GM18526 (cell line): Measurements from ENCODE around the gene PDGFD.

ENCODE experiments used
- POLR2A ChIP-seq: IDR thresholded peaks from 3 replicates; pipeline ENCODE4 v1.6.1; 2011; ENCODE audit not compliant: insufficient read length; ENCODE audit errors: extremely low read depth

PDGFD gene

DNA sequence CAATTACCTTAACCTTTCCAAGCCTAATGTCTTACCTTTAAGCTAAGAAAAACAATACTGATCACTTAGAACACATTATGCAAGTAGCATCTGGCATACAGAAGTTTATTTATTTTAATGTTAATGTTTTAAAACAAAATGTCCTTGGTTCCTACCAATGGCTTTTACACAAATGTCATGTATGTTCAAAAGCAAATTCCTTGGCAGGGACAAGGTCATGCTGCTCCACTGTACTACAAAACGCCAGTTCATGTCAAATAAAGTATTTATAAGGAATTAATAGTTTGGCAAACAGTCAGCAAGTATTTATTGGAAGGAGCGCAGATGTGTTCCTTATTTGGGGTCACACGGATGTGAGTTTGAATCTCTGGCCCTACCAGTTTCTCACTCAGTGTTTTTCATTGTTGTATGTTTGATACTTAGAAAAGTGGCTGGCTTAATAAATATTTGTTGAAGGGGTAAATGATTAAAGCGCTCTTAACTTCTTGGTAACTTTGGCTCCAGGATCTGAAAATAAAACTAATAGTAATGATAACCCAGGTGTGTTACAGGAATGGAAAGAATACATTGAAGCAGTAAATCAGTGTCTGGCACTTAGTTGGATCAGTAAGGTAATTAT lies 108.9 kb downstream of the PDGFD start:
- no peak for TF ChIP-seq POLR2A

- no peak for TF ChIP-seq POLR2A
Measured at GRCh38 chr11:104053743-104054478, 110.0 kb downstream of the PDGFD start.

DNA sequence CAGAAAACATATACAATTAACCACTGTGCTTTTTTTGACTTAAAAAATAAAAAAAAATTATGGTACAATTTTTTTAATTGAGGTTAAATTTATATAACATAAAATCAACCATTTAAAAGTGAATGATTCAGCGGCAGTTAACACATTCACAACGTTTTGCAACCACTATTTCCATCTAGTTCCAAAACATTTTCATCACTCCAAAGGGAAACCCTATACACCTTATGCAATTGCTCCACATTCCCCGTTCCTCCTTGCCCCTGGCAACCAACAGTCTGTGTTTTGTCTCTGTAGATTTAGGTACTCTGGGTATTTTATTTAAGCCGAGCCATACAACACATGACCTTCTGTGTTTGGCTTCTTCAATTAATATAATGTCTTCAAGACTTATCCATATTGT lies 112.2 kb downstream of the PDGFD start:
- TF ChIP-seq POLR2A: no peak

DNA sequence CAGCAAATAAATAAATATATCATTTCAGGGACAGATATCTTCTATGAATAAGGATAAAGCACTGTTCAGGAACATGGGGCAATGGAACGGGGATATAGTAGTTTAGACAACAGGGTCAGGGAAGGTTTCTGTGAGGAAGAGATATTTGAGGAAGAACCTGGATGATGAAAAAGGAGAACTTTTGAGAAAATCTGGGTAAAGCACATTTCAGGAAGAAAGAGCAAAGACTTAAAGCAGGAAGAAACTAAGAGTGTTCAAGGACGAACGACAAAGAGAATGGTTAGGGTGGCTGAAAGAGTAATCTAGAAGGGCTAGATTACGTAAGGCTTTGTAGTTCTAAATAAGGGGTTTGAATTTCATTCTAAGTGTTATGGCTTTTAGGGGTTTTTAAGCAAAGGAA lies 114.8 kb downstream of the PDGFD start:
- TF ChIP-seq POLR2A: no peak

DNA sequence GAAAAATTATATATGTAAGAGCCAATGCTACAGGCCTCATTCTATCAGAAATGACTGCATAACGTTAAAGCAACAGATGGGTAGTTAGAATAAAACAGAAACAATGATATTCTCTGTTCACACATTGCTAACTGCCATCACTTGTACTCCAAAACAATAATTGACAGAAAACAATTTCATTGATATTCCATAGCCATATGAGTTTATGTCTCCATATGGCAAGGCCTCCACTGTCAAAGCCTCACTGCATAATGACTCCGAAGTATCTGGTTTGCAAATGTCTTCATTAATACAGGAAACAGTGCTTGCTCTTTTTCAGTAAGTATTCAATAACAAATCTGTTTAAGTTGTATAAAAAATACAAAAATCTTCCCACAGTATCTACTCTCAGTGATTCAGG lies 117.6 kb downstream of the PDGFD start:
- no peak for TF ChIP-seq POLR2A

- no peak for TF ChIP-seq POLR2A
Measured at GRCh38 chr11:104043678-104044239, 120.2 kb downstream of the PDGFD start.

DNA sequence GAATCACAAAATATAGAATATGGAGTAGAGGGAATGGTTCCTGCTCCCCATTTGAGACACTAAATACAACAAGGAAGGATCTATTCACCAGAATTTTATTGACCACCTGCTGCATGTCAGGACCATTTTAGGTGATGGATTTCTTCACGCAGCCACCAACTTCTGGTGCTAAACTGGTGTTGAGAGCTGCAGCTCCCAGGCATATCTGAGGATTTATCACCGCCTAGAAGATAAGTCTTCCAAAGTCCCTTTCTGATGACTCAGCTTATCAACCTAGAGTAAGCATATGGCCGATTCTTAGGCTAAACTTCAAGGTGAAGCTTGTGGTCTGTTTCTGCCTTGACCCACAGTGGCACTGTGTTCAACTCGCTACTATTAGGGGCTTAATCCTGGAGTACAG lies 120.8 kb downstream of the PDGFD start:
- no peak for TF ChIP-seq POLR2A

DNA sequence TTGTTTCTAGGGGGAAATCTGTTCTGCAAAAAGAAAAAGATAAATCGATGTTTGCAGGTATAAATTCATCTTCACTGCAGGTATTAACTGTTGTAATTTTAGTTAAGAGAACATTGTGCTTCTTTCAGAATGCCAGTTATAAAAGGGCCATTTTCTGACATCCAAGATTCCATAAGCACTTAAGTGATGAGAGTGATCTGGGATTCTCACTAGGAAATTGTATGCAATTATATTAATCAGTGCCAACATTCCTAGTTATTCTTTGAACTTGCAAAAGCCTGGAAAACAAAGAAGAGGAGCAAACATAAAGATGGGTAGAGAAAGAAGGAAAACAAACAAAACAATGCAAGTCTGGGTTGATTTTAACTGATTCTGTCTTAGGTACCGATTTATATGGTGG lies 122.2 kb downstream of the PDGFD start:
- no peak for TF ChIP-seq POLR2A

GRCh38 chr11:104036995-104037394 lies 127.0 kb downstream of the PDGFD start:
- no peak for TF ChIP-seq POLR2A

DNA sequence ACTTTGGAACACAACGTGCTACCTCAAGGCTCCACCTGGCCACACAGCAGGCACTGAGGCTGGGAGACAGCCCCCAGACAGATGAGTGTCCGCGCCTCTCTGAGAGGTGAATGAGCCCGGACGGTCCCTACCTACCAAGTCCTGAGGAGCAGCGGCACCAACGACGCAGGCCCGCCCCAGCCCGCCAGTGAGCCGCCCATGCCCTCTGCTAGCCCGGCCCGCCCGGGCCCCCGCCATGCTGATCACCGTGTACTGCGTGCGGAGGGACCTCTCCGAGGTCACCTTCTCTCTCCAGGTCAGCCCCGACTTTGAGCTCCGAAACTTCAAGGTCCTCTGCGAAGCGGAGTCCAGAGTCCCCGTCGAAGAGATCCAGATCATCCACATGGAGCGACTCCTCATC lies 127.4 kb downstream of the PDGFD start, which contains the start of gene DDI1:
Gene DDI1, plus strand, starts transcription at position 53 of the 400 bp plus-strand sequence. Its CDS starts 183 bp downstream, at position 236.
- TF ChIP-seq POLR2A: no peak

GRCh38 chr11:104033561-104033960 lies 130.4 kb downstream of the PDGFD start:
- no peak for TF ChIP-seq POLR2A

- no peak for TF ChIP-seq POLR2A
Measured at GRCh38 chr11:104033134-104033533, 130.8 kb downstream of the PDGFD start.

- no peak for TF ChIP-seq POLR2A
Measured at GRCh38 chr11:104028476-104029263, 135.3 kb downstream of the PDGFD start.

DNA sequence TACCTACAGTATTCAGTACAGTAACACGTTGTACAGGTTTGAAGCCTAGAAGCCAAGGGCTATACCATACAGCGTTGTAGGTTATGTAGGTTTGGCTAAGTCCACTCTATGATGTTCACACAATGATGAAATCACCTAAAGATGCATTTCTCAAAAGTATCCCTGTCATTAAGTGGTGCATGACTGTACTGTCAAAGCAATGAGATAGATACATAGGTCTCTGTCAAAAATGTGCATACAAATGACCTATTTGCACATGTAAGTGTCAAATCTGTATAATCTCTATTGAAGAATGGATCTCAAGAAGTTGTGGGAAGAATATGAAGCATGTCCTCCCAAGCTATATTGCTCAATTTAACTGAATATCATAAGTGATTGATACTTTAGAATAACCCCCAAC lies 139.4 kb downstream of the PDGFD start:
- TF ChIP-seq POLR2A: no peak

GRCh38 chr11:104015649-104016415 lies 148.1 kb downstream of the PDGFD start:
- TF ChIP-seq POLR2A: no peak
